Measurements from ENCODE around the gene FGF19. TPM values are rescaled to one million over a fixed set of nuclear protein-coding genes. Genes with fewer than 3 reads are reported as not detected.

The FGF19 gene
- polyA plus RNA-seq, 1 donor from 2014 or later, result 4.6 TPM

DNA sequence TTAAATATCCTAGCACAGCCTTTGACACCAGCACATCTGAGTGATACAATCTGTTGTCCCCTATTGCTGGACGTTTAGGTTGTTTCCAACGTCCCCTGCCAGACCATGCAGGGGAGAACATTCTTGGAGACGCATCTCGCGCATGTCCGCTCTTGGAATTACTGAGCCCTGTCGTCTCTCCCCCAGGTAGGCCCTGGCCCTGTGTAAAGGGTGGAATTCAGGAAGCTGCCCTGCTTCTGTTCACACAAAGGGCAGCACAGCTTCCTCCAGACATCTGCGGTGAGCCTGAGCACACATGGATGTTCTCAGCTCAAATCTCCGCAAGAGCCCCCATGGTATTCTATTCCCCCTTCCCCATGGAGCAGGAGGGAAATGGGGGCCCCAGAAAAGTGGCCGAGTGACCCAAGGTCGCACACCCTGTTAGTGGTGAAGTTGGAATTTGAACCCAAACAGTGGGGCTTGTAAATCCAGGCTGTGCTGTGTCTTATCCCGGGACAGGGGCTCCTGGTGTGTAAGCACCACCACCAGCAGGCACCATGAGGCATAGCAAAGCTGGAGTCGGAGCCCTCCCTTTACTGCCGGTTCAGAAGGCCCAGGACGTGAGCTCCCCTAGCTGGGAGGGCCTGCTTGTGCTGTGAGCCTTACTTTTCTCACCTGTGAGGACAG lies 5.0 kb upstream of the FGF19 start:
- Histone ChIP-seq H3K9ac (ENCODE audit: low read length) (no peak overlapping the region), H3K79me2 (replicated peaks; ENCODE audit: insufficient read depth, low read length) (no peaks in the 10 kb centered on the region), H3K4me3 (ENCODE audit: low read length) (no peak overlapping the region), H2AFZ (ENCODE audit: low read depth, low read length) (no peak overlapping the region), H3K9me2 (ENCODE audit: insufficient read depth, low read length) (no peaks in the 10 kb centered on the region), H3K27ac (ENCODE audit: low read length) (no peak overlapping the region), H3K27me3 (ENCODE audit: insufficient read depth, low read depth, low read length) (peaks cover 6% of the 10 kb centered on the region), H3F3A (ENCODE audit: insufficient read depth, low read length, poor library complexity, severe bottlenecking) (no peaks in the 10 kb centered on the region), H3K9me3 (ENCODE audit: low read length) (no peaks in the 10 kb centered on the region), H3K36me3 (ENCODE audit: insufficient read depth, low read length) (no peaks in the 10 kb centered on the region), H3K4me2 (ENCODE audit: low read length) (no peak overlapping the region), H4K20me1 (ENCODE audit: insufficient read depth) (no peaks in the 10 kb centered on the region)
- TF ChIP-seq SMC3 (conservative IDR thresholded peaks at IDR 0.05; ENCODE audit: poor library complexity), result no peak
- TF ChIP-seq, protein P1, sequence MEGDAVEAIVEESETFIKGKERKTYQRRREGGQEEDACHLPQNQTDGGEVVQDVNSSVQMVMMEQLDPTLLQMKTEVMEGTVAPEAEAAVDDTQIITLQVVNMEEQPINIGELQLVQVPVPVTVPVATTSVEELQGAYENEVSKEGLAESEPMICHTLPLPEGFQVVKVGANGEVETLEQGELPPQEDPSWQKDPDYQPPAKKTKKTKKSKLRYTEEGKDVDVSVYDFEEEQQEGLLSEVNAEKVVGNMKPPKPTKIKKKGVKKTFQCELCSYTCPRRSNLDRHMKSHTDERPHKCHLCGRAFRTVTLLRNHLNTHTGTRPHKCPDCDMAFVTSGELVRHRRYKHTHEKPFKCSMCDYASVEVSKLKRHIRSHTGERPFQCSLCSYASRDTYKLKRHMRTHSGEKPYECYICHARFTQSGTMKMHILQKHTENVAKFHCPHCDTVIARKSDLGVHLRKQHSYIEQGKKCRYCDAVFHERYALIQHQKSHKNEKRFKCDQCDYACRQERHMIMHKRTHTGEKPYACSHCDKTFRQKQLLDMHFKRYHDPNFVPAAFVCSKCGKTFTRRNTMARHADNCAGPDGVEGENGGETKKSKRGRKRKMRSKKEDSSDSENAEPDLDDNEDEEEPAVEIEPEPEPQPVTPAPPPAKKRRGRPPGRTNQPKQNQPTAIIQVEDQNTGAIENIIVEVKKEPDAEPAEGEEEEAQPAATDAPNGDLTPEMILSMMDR (IDR thresholded peaks at IDR 0.05; ENCODE audit: poor library complexity, severe bottlenecking), result peak; percentile 29
- TF ChIP-seq, protein P2, sequence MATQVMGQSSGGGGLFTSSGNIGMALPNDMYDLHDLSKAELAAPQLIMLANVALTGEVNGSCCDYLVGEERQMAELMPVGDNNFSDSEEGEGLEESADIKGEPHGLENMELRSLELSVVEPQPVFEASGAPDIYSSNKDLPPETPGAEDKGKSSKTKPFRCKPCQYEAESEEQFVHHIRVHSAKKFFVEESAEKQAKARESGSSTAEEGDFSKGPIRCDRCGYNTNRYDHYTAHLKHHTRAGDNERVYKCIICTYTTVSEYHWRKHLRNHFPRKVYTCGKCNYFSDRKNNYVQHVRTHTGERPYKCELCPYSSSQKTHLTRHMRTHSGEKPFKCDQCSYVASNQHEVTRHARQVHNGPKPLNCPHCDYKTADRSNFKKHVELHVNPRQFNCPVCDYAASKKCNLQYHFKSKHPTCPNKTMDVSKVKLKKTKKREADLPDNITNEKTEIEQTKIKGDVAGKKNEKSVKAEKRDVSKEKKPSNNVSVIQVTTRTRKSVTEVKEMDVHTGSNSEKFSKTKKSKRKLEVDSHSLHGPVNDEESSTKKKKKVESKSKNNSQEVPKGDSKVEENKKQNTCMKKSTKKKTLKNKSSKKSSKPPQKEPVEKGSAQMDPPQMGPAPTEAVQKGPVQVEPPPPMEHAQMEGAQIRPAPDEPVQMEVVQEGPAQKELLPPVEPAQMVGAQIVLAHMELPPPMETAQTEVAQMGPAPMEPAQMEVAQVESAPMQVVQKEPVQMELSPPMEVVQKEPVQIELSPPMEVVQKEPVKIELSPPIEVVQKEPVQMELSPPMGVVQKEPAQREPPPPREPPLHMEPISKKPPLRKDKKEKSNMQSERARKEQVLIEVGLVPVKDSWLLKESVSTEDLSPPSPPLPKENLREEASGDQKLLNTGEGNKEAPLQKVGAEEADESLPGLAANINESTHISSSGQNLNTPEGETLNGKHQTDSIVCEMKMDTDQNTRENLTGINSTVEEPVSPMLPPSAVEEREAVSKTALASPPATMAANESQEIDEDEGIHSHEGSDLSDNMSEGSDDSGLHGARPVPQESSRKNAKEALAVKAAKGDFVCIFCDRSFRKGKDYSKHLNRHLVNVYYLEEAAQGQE (IDR thresholded peaks at IDR 0.05; ENCODE audit: borderline replicate concordance), result no peak

DNA sequence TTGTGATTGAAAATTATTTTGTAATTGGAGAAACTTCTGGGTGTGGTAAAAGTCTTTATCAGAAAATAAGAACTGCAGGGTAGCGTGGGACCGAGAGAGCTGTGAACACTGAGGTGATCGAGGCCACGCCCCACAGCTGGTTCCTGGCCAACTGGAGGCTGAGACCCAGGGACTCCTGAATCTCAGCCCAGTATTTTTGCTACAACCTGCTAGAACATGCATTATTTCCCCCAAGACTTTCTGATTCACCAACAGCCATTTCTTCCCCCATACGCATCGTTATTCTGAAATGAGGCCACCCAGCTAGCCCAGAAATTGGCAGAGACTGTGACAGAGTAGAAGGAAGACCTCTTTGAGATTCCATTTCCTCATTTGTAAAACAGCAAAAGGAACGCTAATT lies 3.4 kb upstream of the FGF19 start:
- no peaks in the 10 kb centered on the region for H3K9me3 ChIP-seq (ENCODE audit: low read length)
- H3K4me3 ChIP-seq (ENCODE audit: low read length), result no peak overlapping the region
- TF ChIP-seq SMC3 (conservative IDR thresholded peaks at IDR 0.05; ENCODE audit: poor library complexity) (no peak), POLR2AphosphoS5 (IDR thresholded peaks at IDR 0.05) (no peak), EP300 (conservative IDR thresholded peaks at IDR 0.05; ENCODE audit: poor library complexity, severe bottlenecking) (no peak), TAF1 (IDR thresholded peaks at IDR 0.05; ENCODE audit: low read depth) (no peak), RAD21 (conservative IDR thresholded peaks at IDR 0.05) (no peak)
- TF ChIP-seq, protein P1 (IDR thresholded peaks at IDR 0.05; ENCODE audit: poor library complexity, severe bottlenecking), result no peak
- H3F3A ChIP-seq (ENCODE audit: insufficient read depth, low read length, poor library complexity, severe bottlenecking), result no peaks in the 10 kb centered on the region
- no peaks in the 10 kb centered on the region for H3K36me3 ChIP-seq (ENCODE audit: insufficient read depth, low read length)
- peaks cover 10% of the 10 kb centered on the region for H3K79me2 ChIP-seq (replicated peaks; ENCODE audit: insufficient read depth, low read length)
- no peak overlapping the region for H3K4me2 ChIP-seq (ENCODE audit: low read length)
- no peak overlapping the region for H3K9ac ChIP-seq (ENCODE audit: low read length)
- no peak overlapping the region for H3K27ac ChIP-seq (ENCODE audit: low read length)
- H3K27me3 ChIP-seq (ENCODE audit: insufficient read depth, low read depth, low read length), result peaks cover 19% of the 10 kb centered on the region
- H3K9me2 ChIP-seq (ENCODE audit: insufficient read depth, low read length), result no peaks in the 10 kb centered on the region
- H4K20me1 ChIP-seq (ENCODE audit: insufficient read depth), result no peaks in the 10 kb centered on the region
- H2AFZ ChIP-seq (ENCODE audit: low read depth, low read length), result no peak overlapping the region
